ENCODE results near the gene CHKA. TPM values are rescaled to one million over a fixed set of nuclear protein-coding genes. Genes with fewer than 3 reads are reported as not detected.

CHKA gene
- polyA plus RNA-seq, 3 donors: 30.4 to 33.2 (median 32.8) TPM

- no peak for DNase-seq (ENCODE audit: low read depth in 3 of 3, low spot score in 2 of 3)
These were observed 43.3 kb downstream of the CHKA start for GRCh38 chr11:68077617-68078582.

- no peak for DNase-seq (ENCODE audit: low read depth in 3 of 3, low spot score in 2 of 3)
These were observed 44.7 kb downstream of the CHKA start for GRCh38 chr11:68076371-68077042.

- DNase-seq (ENCODE audit: low read depth in 3 of 3, low spot score in 2 of 3): no peak
These were observed 46.4 kb downstream of the CHKA start for GRCh38 chr11:68074584-68075352.

- no peak for DNase-seq (ENCODE audit: low read depth in 3 of 3, low spot score in 2 of 3)
These were observed 49.7 kb downstream of the CHKA start for GRCh38 chr11:68071281-68072048.

DNA sequence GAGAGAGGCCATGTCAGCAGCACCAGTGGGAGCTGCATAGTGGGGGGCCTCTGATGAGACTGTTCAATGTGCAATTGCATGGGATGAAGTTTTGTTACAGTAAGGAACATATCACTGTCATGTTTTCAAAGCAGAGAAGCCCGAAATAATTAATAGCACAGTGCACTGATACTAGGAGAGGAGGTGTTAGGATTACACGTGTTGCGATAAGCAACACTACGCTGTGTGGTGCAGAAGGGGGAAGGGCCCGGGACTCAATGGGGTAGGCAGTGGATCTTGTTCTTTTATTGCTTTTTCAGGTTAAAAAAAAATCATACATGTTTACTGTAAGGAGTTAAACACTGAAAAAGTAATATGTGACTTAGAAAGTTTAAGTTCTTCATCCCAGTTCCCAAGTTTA lies 53.2 kb downstream of the CHKA start:
- DNase-seq (ENCODE audit: low read depth in 3 of 3, low spot score in 2 of 3): no peak

DNA sequence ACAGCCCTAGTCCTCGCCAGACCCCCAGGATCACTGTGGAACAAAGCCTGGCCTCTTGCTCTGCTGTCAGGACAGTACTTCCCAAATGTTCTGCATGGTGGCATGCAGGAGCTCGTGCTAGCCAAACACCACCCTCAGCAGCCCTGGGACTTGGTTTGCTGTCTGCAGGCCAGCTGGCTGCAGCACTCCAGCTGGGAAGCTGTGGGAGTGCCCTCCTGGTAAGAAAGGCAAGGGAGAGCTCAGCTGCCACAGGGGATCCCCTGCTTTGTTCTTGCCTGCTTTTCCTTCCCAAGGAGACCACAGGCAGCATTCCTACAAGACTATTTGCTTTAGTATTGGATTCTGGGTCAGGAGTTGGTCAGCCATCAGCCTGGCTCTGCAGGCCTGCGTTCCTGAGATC lies 54.4 kb downstream of the CHKA start:
- DNase-seq (ENCODE audit: low read depth in 3 of 3, low spot score in 2 of 3): no peak

DNA sequence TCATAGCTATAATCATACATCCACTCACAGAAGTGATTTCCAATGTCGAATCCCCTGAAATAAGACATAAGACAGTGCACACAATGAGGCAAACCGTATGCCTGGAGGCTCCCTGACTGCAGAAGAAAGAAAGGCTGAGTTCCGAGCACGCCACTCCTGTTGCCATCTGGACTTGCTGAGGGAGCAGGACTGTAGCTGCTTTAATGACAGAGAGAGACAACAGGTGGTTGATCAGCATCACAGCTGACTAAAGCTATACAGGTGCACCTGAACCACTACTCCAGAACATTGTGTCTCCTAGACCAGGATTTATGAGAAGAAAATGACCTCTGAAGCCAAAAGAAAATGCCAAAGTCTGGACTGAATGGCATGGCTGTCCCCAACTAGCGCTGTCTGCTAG lies 55.3 kb downstream of the CHKA start:
- DNase-seq (ENCODE audit: low read depth in 3 of 3, low spot score in 2 of 3): no peak

DNA sequence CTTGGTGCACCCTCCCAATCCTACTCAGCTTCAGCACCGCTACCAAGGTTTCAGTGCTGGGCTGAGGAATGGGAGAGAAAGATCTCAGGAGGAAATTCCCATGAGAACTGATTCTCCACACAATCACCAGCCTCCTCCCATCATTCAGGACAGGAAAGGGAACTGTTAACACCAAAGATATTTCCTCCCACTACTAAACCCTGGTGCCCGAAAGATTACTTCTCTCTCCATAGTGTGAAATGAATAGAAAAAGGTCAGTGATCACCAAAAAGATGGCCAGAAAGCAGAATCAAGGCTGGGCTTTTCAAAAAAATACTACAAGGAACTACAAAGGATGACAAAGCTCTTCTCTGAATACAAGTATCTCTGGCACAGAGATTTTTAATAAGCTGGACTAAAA lies 56.3 kb downstream of the CHKA start:
- no peak for DNase-seq (ENCODE audit: low read depth in 3 of 3, low spot score in 2 of 3)

GRCh38 chr11:68061508-68061907 lies 59.7 kb downstream of the CHKA start:
- no peak for DNase-seq (ENCODE audit: low read depth in 3 of 3, low spot score in 2 of 3)

DNA sequence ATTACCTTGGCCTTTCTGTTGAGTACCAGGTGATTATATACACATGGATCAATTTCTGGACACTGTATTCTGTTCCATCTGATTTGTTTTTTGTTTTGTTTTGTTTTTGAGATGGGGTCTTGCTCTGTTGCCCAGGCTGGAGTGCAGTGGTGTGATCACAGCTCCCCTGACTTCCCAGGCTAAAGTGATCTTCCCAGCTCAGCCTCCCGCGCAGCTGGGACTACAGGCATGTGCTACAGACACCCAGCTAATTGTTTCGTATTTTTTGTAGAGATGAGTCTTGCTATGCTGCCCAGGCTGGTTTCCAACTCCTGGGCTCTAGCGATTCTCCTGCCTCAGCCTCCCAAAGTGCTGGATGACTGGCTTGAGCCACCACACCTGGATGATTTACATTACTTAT lies 63.4 kb downstream of the CHKA start:
- DNase-seq (ENCODE audit: low read depth in 3 of 3, low spot score in 2 of 3): no peak

GRCh38 chr11:68056317-68057285 lies 64.6 kb downstream of the CHKA start:
- DNase-seq (ENCODE audit: low read depth in 3 of 3, low spot score in 2 of 3): no peak

GRCh38 chr11:68053981-68054812 lies 67.0 kb downstream of the CHKA start:
- DNase-seq (ENCODE audit: low read depth in 3 of 3, low spot score in 2 of 3): no peak

DNA sequence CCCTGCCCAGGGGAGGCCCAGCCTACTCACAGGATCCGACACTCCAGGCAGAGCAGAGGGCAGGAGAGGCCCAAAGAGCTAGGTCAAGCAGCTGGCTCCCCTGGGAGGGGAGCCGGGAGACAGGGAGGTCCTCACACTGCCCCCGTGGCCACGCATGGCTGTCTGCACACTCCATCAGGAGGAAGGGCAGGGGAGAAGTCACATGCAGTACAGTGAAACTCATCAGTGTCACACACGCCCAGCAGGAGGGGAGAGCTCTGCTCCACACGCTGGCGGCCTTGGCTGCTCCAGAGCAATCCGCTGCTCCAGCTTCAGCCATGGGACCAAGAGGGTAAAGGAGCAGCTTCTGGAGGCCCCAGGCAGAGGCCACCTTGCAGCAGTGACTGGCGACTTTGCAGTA lies 68.1 kb downstream of the CHKA start:
- no peak for DNase-seq (ENCODE audit: low read depth in 3 of 3, low spot score in 2 of 3)

DNA sequence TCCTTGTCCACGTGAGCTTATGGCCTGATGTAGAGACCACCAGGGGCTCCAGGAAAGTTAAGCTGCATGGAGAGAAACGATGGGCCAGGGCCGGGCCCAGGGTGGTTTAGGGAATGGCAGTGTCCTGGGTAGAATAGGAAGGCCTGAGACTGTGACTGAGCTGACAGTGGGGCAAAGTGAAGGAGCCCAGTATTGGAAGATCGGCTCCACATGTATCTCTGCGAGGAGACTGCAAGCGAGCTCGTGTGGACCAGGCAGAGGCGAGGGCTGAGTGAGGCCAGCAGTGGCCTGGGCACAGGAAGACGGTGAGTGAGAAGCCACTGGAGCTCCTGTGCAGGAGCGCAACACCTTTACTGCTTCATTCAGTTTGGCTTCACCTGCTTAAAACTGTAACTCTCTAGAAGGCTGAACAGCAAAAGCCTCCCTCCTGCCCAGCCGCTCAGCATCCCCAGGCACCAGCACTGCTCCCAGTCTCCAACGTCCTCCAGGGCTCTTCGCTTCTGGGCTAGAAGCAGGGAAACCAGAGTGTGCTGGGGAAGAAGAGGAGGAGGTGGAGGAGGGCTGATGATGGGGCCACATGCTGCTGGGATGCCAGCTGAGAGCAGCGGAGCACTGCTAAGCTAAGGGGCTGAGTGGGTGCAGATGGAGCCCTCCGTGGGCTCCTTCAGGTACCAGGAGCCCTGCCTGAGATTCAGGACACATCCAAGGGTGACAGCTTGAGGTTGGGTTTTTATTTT lies 68.9 kb downstream of the CHKA start:
- no peak for DNase-seq (ENCODE audit: low read depth in 3 of 3, low spot score in 2 of 3)

DNA sequence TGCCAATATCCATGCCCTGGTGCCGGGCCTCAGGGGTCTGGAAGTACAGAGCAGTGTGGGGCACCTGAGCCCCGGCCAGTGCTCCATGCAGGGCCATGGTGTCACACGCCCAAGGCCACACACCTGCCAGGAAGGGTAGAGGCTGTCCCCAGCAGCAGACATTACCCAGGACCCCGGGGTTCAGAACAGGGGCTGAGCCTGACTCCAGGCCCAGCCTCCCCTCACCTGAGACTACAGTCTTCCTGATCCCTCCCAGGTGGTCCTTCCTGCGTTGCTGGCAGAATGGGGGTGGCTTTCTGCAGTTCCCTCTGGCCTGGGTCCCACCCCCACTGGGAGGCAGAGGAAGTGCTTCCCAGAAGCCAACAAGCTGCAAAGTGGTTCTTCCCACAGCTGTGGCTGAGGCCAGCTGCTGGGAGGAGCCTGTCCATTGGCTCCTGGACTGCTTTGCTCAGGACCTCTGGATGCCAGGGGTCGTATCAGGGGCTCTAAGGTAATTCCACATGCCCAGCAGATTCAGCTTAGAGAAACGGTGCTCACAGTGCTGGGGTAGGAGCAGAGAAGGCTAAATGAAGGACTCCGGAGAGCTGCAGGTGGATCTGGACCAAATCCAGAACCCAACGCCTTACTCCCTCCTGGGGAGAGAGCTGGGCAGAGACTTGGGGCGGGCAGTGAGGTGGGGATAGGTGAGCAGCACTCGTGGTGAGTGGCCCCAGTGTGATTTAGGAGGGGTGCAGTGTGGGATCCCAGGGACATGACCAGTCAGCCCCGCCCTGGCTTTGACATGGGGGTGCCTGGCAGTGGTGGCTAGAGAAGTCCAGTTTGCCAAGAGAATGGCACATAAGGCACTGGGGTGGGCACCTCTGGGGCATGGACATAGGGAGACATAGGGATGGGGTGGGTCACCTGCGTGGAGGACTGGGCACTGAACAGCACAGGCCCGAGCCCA lies 69.7 kb downstream of the CHKA start:
- no peak for DNase-seq (ENCODE audit: low read depth in 3 of 3, low spot score in 2 of 3)

GRCh38 chr11:68050371-68050841 lies 70.8 kb downstream of the CHKA start:
- no peak for DNase-seq (ENCODE audit: low read depth in 3 of 3, low spot score in 2 of 3)
